ENCODE results near the gene C1R.
"Not testable (repeated sequence)": the region's sequence is repeated elsewhere in the genome, so short reads cannot be mapped to it uniquely, and the experiment has no call there.

The C1R gene

GRCh38 chr12:7038591-7038990, 53.7 kb downstream of the C1R start:
- H3K27me3 ChIP-seq (ENCODE audit: insufficient read depth, low read depth) = no peaks in the 10 kb centered on the region
- no peaks in the 10 kb centered on the region for H3K4me1 ChIP-seq (ENCODE audit: low read depth, poor library complexity, severe bottlenecking)
- no peak overlapping the region for H3K27ac ChIP-seq
- TF ChIP-seq CTCF (conservative IDR thresholded peaks at IDR 0.05; ENCODE audit: low read depth, low read length) = no peak
- H3K4me3 ChIP-seq (IDR thresholded peaks at IDR 0.05; ENCODE audit: insufficient read depth, low read depth, low read length) = no peak overlapping the region
- no peak overlapping the region for H2AFZ ChIP-seq (ENCODE audit: low read depth)
- H3K36me3 ChIP-seq (ENCODE audit: insufficient read depth) = no peaks in the 10 kb centered on the region
- no peaks in the 10 kb centered on the region for H4K20me1 ChIP-seq (ENCODE audit: insufficient read depth)
- H3K4me2 ChIP-seq = no peak overlapping the region
- no peak overlapping the region for H3K9ac ChIP-seq
- no peaks in the 10 kb centered on the region for H3K79me2 ChIP-seq (ENCODE audit: insufficient read depth, low read depth)

- H3K79me2 ChIP-seq (ENCODE audit: insufficient read depth, low read depth); H3K27me3 ChIP-seq (ENCODE audit: insufficient read depth, low read depth); H3K27ac ChIP-seq; H4K20me1 ChIP-seq (ENCODE audit: insufficient read depth); H2AFZ ChIP-seq (ENCODE audit: low read depth); H3K4me2 ChIP-seq; H3K4me1 ChIP-seq (ENCODE audit: low read depth, poor library complexity, severe bottlenecking); H3K36me3 ChIP-seq (ENCODE audit: insufficient read depth); H3K9ac ChIP-seq; H3K4me3 ChIP-seq (IDR thresholded peaks at IDR 0.05; ENCODE audit: insufficient read depth, low read depth, low read length): not testable (repeated sequence)
Observed at GRCh38 chr12:7037411-7037810, 54.8 kb downstream of the C1R start.

- H3K27me3 ChIP-seq (ENCODE audit: insufficient read depth, low read depth) = no peaks in the 10 kb centered on the region
- H2AFZ ChIP-seq (ENCODE audit: low read depth) = no peak overlapping the region
- no peak overlapping the region for H3K9ac ChIP-seq
- no peaks in the 10 kb centered on the region for H3K79me2 ChIP-seq (ENCODE audit: insufficient read depth, low read depth)
- H3K4me3 ChIP-seq (IDR thresholded peaks at IDR 0.05; ENCODE audit: insufficient read depth, low read depth, low read length) = no peak overlapping the region
- TF ChIP-seq CTCF (conservative IDR thresholded peaks at IDR 0.05; ENCODE audit: low read depth, low read length) = no peak
- no peaks in the 10 kb centered on the region for H3K36me3 ChIP-seq (ENCODE audit: insufficient read depth)
- no peaks in the 10 kb centered on the region for H3K4me1 ChIP-seq (ENCODE audit: low read depth, poor library complexity, severe bottlenecking)
- no peaks in the 10 kb centered on the region for H4K20me1 ChIP-seq (ENCODE audit: insufficient read depth)
- H3K4me2 ChIP-seq = no peak overlapping the region
- no peak overlapping the region for H3K27ac ChIP-seq
Observed at GRCh38 chr12:7035463-7035862, 56.8 kb downstream of the C1R start.

- no peak overlapping the region for H3K27ac ChIP-seq
- no peaks in the 10 kb centered on the region for H3K27me3 ChIP-seq (ENCODE audit: insufficient read depth, low read depth)
- no peak overlapping the region for H3K4me3 ChIP-seq (IDR thresholded peaks at IDR 0.05; ENCODE audit: insufficient read depth, low read depth, low read length)
- no peaks in the 10 kb centered on the region for H3K36me3 ChIP-seq (ENCODE audit: insufficient read depth)
- no peak overlapping the region for H3K9ac ChIP-seq
- H4K20me1 ChIP-seq (ENCODE audit: insufficient read depth) = no peaks in the 10 kb centered on the region
- no peaks in the 10 kb centered on the region for H3K79me2 ChIP-seq (ENCODE audit: insufficient read depth, low read depth)
- H3K4me1 ChIP-seq (ENCODE audit: low read depth, poor library complexity, severe bottlenecking) = no peaks in the 10 kb centered on the region
- no peak for TF ChIP-seq CTCF (conservative IDR thresholded peaks at IDR 0.05; ENCODE audit: low read depth, low read length)
- H3K4me2 ChIP-seq = no peak overlapping the region
- H2AFZ ChIP-seq (ENCODE audit: low read depth) = no peak overlapping the region
Observed at GRCh38 chr12:7034464-7034863, 57.8 kb downstream of the C1R start.

GRCh38 chr12:7032990-7033389, 59.3 kb downstream of the C1R start:
- no peak for TF ChIP-seq CTCF (conservative IDR thresholded peaks at IDR 0.05; ENCODE audit: low read depth, low read length)
- no peak overlapping the region for H3K4me2 ChIP-seq
- H3K4me3 ChIP-seq (IDR thresholded peaks at IDR 0.05; ENCODE audit: insufficient read depth, low read depth, low read length) = no peak overlapping the region
- no peaks in the 10 kb centered on the region for H3K4me1 ChIP-seq (ENCODE audit: low read depth, poor library complexity, severe bottlenecking)
- H3K36me3 ChIP-seq (ENCODE audit: insufficient read depth) = no peaks in the 10 kb centered on the region
- no peak overlapping the region for H3K27ac ChIP-seq
- no peaks in the 10 kb centered on the region for H4K20me1 ChIP-seq (ENCODE audit: insufficient read depth)
- no peak overlapping the region for H2AFZ ChIP-seq (ENCODE audit: low read depth)
- H3K9ac ChIP-seq = no peak overlapping the region
- no peaks in the 10 kb centered on the region for H3K27me3 ChIP-seq (ENCODE audit: insufficient read depth, low read depth)
- no peaks in the 10 kb centered on the region for H3K79me2 ChIP-seq (ENCODE audit: insufficient read depth, low read depth)

All from KMS-11 (cell line).